ENCODE results near the gene XXYLT1. TPM values are rescaled to one million over a fixed set of nuclear protein-coding genes. Genes with fewer than 3 reads are reported as not detected.
A peak's percentile ranks its signal among the peaks of the same experiment; 100 is the strongest.

The XXYLT1 gene
- total RNA-seq, 1 experiment from 2014 or later = 7.3 TPM

DNA sequence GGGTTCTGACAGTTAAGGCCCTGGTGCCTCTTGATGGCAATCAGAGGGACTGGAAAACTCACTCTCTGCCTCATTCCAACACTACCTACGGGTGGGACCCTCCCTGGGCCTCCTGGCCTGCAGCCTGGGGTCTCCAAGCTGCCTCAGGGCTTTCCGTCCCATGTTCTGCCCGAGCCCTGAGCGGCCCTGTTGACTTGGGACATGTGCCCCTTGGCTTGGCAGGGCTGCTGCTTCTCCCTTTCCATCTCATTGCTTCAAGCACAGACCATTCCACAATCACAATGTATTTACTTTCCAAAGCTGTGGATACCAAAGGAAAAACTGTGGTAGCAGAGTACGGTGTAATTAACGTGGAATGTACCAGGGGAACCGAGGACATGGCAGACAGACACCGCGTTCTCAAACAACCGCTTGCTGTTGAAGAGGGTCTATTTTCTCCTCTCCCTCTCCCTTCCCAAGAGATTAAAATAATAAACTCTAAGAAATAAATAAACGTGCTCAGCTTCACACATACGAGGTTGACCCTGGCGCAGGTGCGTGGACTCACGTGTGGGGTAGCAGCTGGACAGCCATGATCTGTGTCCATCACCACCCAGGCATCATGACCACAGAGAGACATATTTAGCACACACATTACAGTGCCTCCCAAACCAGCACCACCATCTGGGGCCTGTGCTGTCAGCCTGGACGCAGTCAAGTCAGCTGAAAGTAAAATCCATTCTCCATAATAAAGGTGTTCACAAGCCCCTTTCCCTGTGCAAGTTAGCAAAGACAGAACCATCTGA lies 172.0 kb downstream of the XXYLT1 start:
- H3K9me3 ChIP-seq (ENCODE audit: low read length) = no peaks in the 10 kb centered on the region
- H3K4me1 ChIP-seq (ENCODE audit: low read length) = peaks cover 10% of the 10 kb centered on the region
- no peak overlapping the region for H3K4me2 ChIP-seq (ENCODE audit: low read depth, low read length, poor library complexity, severe bottlenecking)
- no peak overlapping the region for H3K9ac ChIP-seq (ENCODE audit: low read length)
- H3K79me2 ChIP-seq (ENCODE audit: low read length) = no peaks in the 10 kb centered on the region
- no peak overlapping the region for H2AFZ ChIP-seq (ENCODE audit: low read length)
- H3K27ac ChIP-seq (ENCODE audit: low read length) = no peak overlapping the region
- no peaks in the 10 kb centered on the region for H3K9me2 ChIP-seq (replicated peaks; ENCODE audit: insufficient read depth, low read length)
- no peak for DNase-seq
- H4K20me1 ChIP-seq (ENCODE audit: insufficient read depth, low read depth, low read length) = peaks cover 47% of the 10 kb centered on the region
- no peak overlapping the region for H3K4me3 ChIP-seq (ENCODE audit: low read length)
- H3K36me3 ChIP-seq (ENCODE audit: insufficient read depth, low read length) = no peaks in the 10 kb centered on the region
- H3K27me3 ChIP-seq (ENCODE audit: low read length) = no peaks in the 10 kb centered on the region

DNA sequence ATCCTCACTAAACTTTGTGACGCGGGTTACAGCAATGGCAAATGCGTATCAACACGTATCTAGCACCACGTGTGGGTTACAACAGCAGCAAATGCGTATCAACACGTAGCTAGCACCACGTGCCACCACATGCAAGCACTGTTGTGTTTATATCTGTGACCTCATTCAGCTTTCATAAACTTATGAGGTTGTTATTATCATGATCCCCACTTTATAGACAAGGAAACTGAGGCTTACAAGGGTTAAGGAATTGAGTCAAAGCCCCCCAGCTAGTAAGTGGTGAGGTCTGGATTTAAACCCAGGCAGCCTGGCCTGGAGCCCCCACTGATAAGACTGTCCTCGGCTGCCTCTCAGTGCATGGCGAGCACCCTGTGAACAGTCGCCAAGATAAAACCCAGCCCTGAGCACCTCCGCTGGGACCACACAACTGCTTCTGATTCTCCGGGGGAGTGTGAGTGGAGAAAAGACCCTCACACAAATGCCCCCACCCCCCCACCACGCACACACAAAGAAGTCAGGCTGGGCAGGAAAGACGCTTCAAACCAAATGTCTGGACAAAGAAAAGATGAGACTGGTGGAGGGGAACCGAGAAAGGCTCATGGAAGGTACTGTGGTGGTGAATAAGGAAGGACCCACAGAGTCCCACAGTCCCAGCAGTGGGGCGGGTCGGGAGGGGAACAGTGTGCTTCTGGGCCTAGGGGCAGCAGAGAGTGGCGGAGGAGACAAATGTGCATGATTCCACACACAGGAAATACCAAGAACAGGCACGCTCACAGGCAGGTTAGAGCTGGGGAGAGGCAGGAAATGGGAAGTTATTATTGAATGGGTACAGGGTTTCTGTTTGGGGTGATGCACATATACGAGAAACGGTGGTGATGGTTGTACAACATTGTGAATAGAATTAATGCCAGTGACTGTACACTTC lies 173.4 kb downstream of the XXYLT1 start:
- no peaks in the 10 kb centered on the region for H3K27me3 ChIP-seq (ENCODE audit: low read length)
- H3K4me2 ChIP-seq (ENCODE audit: low read depth, low read length, poor library complexity, severe bottlenecking) = no peak overlapping the region
- H3K36me3 ChIP-seq (ENCODE audit: insufficient read depth, low read length) = no peaks in the 10 kb centered on the region
- H3K9me3 ChIP-seq (ENCODE audit: low read length) = no peaks in the 10 kb centered on the region
- peaks cover 13% of the 10 kb centered on the region for H3K4me1 ChIP-seq (ENCODE audit: low read length)
- H3K9me2 ChIP-seq (replicated peaks; ENCODE audit: insufficient read depth, low read length) = no peaks in the 10 kb centered on the region
- H3K4me3 ChIP-seq (ENCODE audit: low read length) = no peak overlapping the region
- H3K9ac ChIP-seq (ENCODE audit: low read length) = no peak overlapping the region
- H2AFZ ChIP-seq (ENCODE audit: low read length) = no peak overlapping the region
- peaks cover 47% of the 10 kb centered on the region for H4K20me1 ChIP-seq (ENCODE audit: insufficient read depth, low read depth, low read length)
- H3K79me2 ChIP-seq (ENCODE audit: low read length) = no peaks in the 10 kb centered on the region
- H3K27ac ChIP-seq (ENCODE audit: low read length) = no peak overlapping the region
- no peak for DNase-seq

DNA sequence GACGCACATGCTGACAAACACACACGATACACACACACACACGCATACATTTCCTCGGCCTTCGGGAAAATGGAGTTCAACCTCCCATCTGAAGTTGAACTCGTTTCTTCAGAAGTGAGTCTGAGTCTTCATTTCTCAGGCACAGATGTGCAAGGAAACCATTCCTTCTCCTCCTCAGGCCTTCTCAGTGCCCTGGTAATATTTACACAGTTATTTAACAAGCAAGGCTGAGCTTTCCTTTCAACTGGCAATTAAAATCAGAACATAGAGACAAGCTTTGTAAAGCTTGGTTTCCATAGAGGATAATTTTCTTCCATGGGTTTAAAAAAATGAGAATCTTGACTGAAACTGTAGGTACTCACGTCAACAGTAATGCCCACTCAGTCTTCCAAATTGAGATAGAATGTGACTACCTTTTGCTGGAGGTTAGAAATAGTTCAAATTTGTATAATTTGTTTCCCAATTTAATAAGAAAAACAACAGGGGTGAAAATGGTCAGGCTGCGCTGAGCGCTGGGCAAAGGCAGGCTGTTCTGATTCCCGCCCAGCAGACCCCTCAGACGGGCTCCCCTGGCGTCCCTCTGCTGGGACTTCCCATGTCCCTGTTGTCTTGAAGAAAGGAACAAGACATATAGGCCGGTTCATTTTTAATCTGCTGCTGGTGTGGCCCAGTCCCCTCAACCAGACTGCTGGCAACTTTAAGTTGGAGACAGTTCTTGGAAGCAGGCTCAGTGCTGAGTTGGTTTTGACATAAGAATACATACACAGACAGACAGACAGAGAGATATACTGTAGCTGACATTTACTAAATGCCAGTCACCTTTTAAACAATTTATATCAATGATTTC lies 174.3 kb downstream of the XXYLT1 start:
- no peak for DNase-seq
- Histone ChIP-seq H3K4me2 (ENCODE audit: low read depth, low read length, poor library complexity, severe bottlenecking) (no peak overlapping the region), H3K79me2 (ENCODE audit: low read length) (no peaks in the 10 kb centered on the region), H3K4me3 (ENCODE audit: low read length) (no peak overlapping the region), H3K4me1 (ENCODE audit: low read length) (peaks cover 13% of the 10 kb centered on the region), H3K27ac (ENCODE audit: low read length) (no peak overlapping the region), H3K36me3 (ENCODE audit: insufficient read depth, low read length) (no peaks in the 10 kb centered on the region), H3K9me2 (replicated peaks; ENCODE audit: insufficient read depth, low read length) (no peaks in the 10 kb centered on the region), H3K9me3 (ENCODE audit: low read length) (no peaks in the 10 kb centered on the region), H4K20me1 (ENCODE audit: insufficient read depth, low read depth, low read length) (peaks cover 47% of the 10 kb centered on the region), H2AFZ (ENCODE audit: low read length) (no peak overlapping the region), H3K27me3 (ENCODE audit: low read length) (no peaks in the 10 kb centered on the region), H3K9ac (ENCODE audit: low read length) (no peak overlapping the region)

DNA sequence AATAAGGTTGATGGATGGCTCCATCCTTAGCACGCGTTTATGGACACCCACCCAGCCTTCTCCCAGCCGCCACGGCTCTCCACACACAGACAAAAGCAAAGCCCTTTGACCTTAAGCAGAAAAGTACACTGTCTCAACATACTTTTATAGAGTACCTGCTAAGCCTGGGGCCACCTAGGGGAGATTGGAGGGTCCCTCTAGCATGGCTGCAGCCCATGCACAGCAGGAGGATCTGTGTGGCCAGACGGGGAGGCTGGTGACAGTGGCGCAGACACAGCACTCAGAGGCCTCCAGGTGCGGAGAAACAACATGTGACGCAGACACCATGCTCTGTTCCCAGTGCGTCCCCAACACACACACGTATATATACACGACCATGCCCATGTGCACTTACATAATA lies 174.9 kb downstream of the XXYLT1 start:
- Histone ChIP-seq H2AFZ (ENCODE audit: low read length) (no peak overlapping the region), H3K9me2 (replicated peaks; ENCODE audit: insufficient read depth, low read length) (no peaks in the 10 kb centered on the region), H4K20me1 (ENCODE audit: insufficient read depth, low read depth, low read length) (peaks cover 47% of the 10 kb centered on the region), H3K4me2 (ENCODE audit: low read depth, low read length, poor library complexity, severe bottlenecking) (no peak overlapping the region), H3K9ac (ENCODE audit: low read length) (no peak overlapping the region), H3K4me3 (ENCODE audit: low read length) (no peak overlapping the region), H3K9me3 (ENCODE audit: low read length) (no peaks in the 10 kb centered on the region), H3K79me2 (ENCODE audit: low read length) (no peaks in the 10 kb centered on the region), H3K36me3 (ENCODE audit: insufficient read depth, low read length) (no peaks in the 10 kb centered on the region), H3K27me3 (ENCODE audit: low read length) (no peaks in the 10 kb centered on the region), H3K27ac (ENCODE audit: low read length) (no peak overlapping the region), H3K4me1 (ENCODE audit: low read length) (peaks cover 13% of the 10 kb centered on the region)
- no peak for DNase-seq

DNA sequence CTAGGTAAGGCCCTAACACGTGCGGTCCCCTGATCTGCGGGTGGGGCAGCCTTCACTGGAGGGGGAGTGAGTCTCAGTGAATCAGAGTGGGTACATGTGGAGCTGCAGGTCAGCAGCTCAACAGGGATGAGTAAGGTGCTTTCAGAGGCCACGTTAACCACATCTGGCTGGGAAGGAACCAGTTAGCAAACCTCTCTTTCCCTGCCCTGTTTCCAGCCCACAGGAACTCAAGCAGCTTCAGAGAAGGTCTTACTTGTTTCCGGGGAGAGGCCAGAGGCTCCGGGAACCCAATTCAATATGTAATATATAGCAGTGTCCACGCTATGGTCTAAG lies 175.3 kb downstream of the XXYLT1 start:
- Histone ChIP-seq H3K4me1 (ENCODE audit: low read length) (peaks cover 13% of the 10 kb centered on the region), H3K9me3 (ENCODE audit: low read length) (no peaks in the 10 kb centered on the region), H3K4me2 (ENCODE audit: low read depth, low read length, poor library complexity, severe bottlenecking) (no peak overlapping the region), H3K4me3 (ENCODE audit: low read length) (no peak overlapping the region), H3K36me3 (ENCODE audit: insufficient read depth, low read length) (no peaks in the 10 kb centered on the region), H3K9ac (ENCODE audit: low read length) (no peak overlapping the region), H3K27me3 (ENCODE audit: low read length) (no peaks in the 10 kb centered on the region), H3K79me2 (ENCODE audit: low read length) (no peaks in the 10 kb centered on the region), H2AFZ (ENCODE audit: low read length) (no peak overlapping the region), H4K20me1 (ENCODE audit: insufficient read depth, low read depth, low read length) (peaks cover 44% of the 10 kb centered on the region), H3K9me2 (replicated peaks; ENCODE audit: insufficient read depth, low read length) (no peaks in the 10 kb centered on the region), H3K27ac (ENCODE audit: low read length) (no peak overlapping the region)
- DNase-seq = no peak

DNA sequence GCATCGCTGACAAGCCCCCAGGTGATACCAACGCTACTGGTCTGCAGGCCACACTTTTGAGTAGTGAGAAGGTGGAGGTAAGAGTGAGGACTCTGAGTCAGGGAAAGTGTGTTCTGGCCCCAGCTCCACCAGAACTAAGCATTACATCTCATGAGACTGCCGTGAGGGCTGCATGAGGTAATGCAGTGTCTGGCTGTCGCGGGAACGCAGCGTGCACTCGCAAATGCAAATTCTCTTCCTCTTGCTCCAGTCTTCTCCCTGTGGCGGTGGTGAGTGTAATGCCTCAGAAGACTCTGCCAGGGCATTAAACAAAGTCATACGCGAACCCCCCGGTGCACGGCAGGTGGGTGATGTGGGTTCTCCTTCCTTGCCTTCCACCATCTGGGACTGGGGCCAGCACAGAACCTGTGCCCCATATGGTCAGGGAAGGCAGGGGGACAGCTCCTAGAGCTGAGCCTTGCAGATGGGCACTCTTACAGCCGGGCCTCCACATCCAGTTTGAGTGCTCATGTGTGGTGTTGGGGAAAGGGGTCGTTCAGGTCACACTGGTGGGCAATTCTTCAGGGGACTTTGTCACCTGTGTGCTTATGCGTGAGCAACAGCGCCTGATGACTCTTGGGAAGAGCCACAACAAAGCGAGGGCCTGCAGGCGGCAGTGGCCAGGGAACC lies 175.8 kb downstream of the XXYLT1 start:
- Histone ChIP-seq H3K4me2 (ENCODE audit: low read depth, low read length, poor library complexity, severe bottlenecking) (no peak overlapping the region), H3K27me3 (ENCODE audit: low read length) (no peaks in the 10 kb centered on the region), H2AFZ (ENCODE audit: low read length) (no peak overlapping the region), H3K9me3 (ENCODE audit: low read length) (no peaks in the 10 kb centered on the region), H3K36me3 (ENCODE audit: insufficient read depth, low read length) (no peaks in the 10 kb centered on the region), H3K27ac (ENCODE audit: low read length) (no peak overlapping the region), H3K9me2 (replicated peaks; ENCODE audit: insufficient read depth, low read length) (no peaks in the 10 kb centered on the region), H3K79me2 (ENCODE audit: low read length) (no peaks in the 10 kb centered on the region), H3K9ac (ENCODE audit: low read length) (no peak overlapping the region), H3K4me3 (ENCODE audit: low read length) (no peak overlapping the region), H3K4me1 (ENCODE audit: low read length) (peaks cover 13% of the 10 kb centered on the region), H4K20me1 (ENCODE audit: insufficient read depth, low read depth, low read length) (peaks cover 39% of the 10 kb centered on the region)
- peak; percentile 78 for DNase-seq

DNA sequence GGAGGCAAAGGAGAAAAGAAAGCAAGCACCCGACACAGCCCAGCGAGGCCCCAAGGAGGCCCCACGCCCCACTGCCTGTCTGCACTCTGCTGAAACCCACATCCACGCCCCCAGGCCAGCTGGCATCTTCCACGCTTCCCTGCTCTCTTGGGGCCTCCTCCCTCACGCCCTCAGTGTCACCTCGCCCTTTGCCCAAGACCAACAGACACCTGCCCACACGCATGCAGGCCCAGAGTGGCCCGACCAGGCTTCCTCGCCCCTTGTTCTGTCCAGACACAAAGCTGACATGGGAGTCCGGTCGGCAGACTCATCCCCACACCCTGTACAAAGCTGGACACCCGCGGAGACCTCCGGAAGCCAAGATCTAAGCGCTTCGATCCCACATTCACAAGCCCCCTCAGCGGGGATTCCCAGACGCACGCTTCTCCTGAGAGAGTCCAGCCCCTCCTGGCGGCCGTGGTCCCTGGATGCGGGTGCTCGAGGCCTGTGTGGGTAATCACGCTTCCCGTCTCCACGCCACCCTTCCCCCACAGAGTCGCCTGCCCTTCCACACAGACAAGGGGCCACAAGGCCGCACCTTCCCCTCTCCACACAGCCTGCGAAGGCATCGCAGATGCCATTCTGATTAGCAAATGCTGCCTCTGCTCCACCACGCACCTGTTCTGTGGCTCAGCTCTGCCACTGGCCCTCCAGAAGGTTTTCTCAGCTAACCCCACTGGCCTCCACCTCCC lies 176.6 kb downstream of the XXYLT1 start:
- Histone ChIP-seq H3K79me2 (ENCODE audit: low read length) (no peaks in the 10 kb centered on the region), H3K9me2 (replicated peaks; ENCODE audit: insufficient read depth, low read length) (no peaks in the 10 kb centered on the region), H3K4me3 (ENCODE audit: low read length) (no peak overlapping the region), H3K27me3 (ENCODE audit: low read length) (no peaks in the 10 kb centered on the region), H4K20me1 (ENCODE audit: insufficient read depth, low read depth, low read length) (peaks cover 36% of the 10 kb centered on the region), H3K36me3 (ENCODE audit: insufficient read depth, low read length) (no peaks in the 10 kb centered on the region), H3K4me2 (ENCODE audit: low read depth, low read length, poor library complexity, severe bottlenecking) (no peak overlapping the region), H2AFZ (ENCODE audit: low read length) (no peak overlapping the region), H3K4me1 (ENCODE audit: low read length) (peaks cover 13% of the 10 kb centered on the region), H3K9ac (ENCODE audit: low read length) (no peak overlapping the region), H3K9me3 (ENCODE audit: low read length) (no peaks in the 10 kb centered on the region), H3K27ac (ENCODE audit: low read length) (no peak overlapping the region)
- no peak for DNase-seq
